HepG2 (cell line): ENCODE measurements around the gene ARHGAP10. TPM values are rescaled to one million over a fixed set of nuclear protein-coding genes. Genes with fewer than 3 reads are reported as not detected.
A peak's percentile ranks its signal among the peaks of the same experiment; 100 is the strongest.

Source experiments
- AGO1 ChIP-seq: fragments of 200-400 bp; formaldehyde crosslinking; IDR thresholded peaks from 2 replicates; pipeline ENCODE4 v1.6.1; 2017; ENCODE audit warnings: mild to moderate bottlenecking, low read depth, low read length, moderate library complexity; ENCODE audit not compliant: poor library complexity, severe bottlenecking
- ARID2 ChIP-seq: sonication (generic); formaldehyde crosslinking; IDR thresholded peaks from 2 replicates; pipeline ENCODE4 v1.8.1; 2022; ENCODE audit warnings: mild to moderate bottlenecking, missing genetic modification reagents, borderline replicate concordance
- CCAR2 ChIP-seq: fragments of 200-400 bp; formaldehyde crosslinking; optimal IDR thresholded peaks from 2 replicates; pipeline ENCODE3; 2018; ENCODE audit warnings: low read depth, mild to moderate bottlenecking, low read length, moderate library complexity
- HIVEP1 ChIP-seq: sonication (generic); formaldehyde crosslinking; IDR thresholded peaks from 2 replicates; pipeline ENCODE4 v1.4.0; 2020; ENCODE audit warnings: mild to moderate bottlenecking, missing genetic modification reagents
- HNF4G ChIP-seq, 2 experiments: sonication (generic) in 1 of 2; formaldehyde crosslinking in 1 of 2; IDR thresholded peaks; 2 replicates each; pipeline versions ENCODE4 v1.4.0 to v1.6.1; 2011 to 2020; ENCODE audit warnings: borderline replicate concordance in 2 of 2, low read depth in 2 of 2, mild to moderate bottlenecking in 2 of 2, low read length in 1 of 2, missing genetic modification reagents in 1 of 2, moderate library complexity in 1 of 2
- MAZ ChIP-seq, 2 experiments: sonication (generic) in 1 of 2; formaldehyde crosslinking in 1 of 2; IDR thresholded peaks; 2 replicates each; pipeline versions ENCODE4 v1.5.0 to v1.6.1; 2012 to 2020; ENCODE audit warnings: low read depth in 2 of 2, mild to moderate bottlenecking in 2 of 2, borderline replicate concordance in 1 of 2, improper control_type of control experiment in 1 of 2, low read length in 1 of 2, missing genetic modification reagents in 1 of 2, moderate library complexity in 1 of 2
- MYNN ChIP-seq: sonication (generic); formaldehyde crosslinking; IDR thresholded peaks from 2 replicates; pipeline ENCODE4 v1.4.0; 2020; ENCODE audit warnings: mild to moderate bottlenecking, low read depth, missing genetic modification reagents
- NFAT5 ChIP-seq: sonication (generic); formaldehyde crosslinking; IDR thresholded peaks from 2 replicates; pipeline ENCODE4 v1.4.0; 2020; ENCODE audit warnings: missing genetic modification reagents
- NFRKB ChIP-seq: fragments of 450-650 bp; IDR thresholded peaks from 2 replicates; pipeline ENCODE4 v1.6.1; 2017
- SIX1 ChIP-seq: sonication (generic); formaldehyde crosslinking; IDR thresholded peaks from 2 replicates; pipeline ENCODE4 v1.4.0; 2020; ENCODE audit warnings: missing genetic modification reagents, borderline replicate concordance
- ZC3H13 ChIP-seq: sonication (generic); formaldehyde crosslinking; IDR thresholded peaks from 2 replicates; pipeline ENCODE4 v1.8.1; 2023; ENCODE audit warnings: mild to moderate bottlenecking, missing genetic modification reagents, moderate library complexity
- ZMAT3 ChIP-seq: sonication (generic); formaldehyde crosslinking; conservative IDR thresholded peaks from 2 replicates; pipeline ENCODE4 v1.7.0; 2021; ENCODE audit warnings: missing genetic modification reagents
- ZNF18 ChIP-seq: sonication (generic); formaldehyde crosslinking; IDR thresholded peaks from 2 replicates; pipeline ENCODE4 v1.8.0; 2022; ENCODE audit warnings: mild to moderate bottlenecking, missing genetic modification reagents; ENCODE audit not compliant: insufficient replicate concordance
- ZNF276 ChIP-seq: sonication (generic); formaldehyde crosslinking; IDR thresholded peaks from 2 replicates; pipeline ENCODE4 v1.4.0; 2020; ENCODE audit warnings: mild to moderate bottlenecking, low read depth, missing genetic modification reagents
- ZNF329 ChIP-seq: sonication (generic); formaldehyde crosslinking; IDR thresholded peaks from 2 replicates; pipeline ENCODE4 v1.9.0; 2021; ENCODE audit warnings: low read depth, mild to moderate bottlenecking, missing genetic modification reagents
- ZNF337 ChIP-seq: sonication (generic); formaldehyde crosslinking; IDR thresholded peaks from 2 replicates; pipeline ENCODE4 v1.5.1; 2020; ENCODE audit warnings: missing genetic modification reagents, low read depth, mild to moderate bottlenecking, borderline replicate concordance
- ZNF878 ChIP-seq: sonication (generic); formaldehyde crosslinking; IDR thresholded peaks from 2 replicates; pipeline ENCODE4 v1.8.1; 2023; ENCODE audit warnings: mild to moderate bottlenecking, missing genetic modification reagents, moderate library complexity
- polyA plus RNA-seq, 8 experiments: library from polyadenylated mRNA; depleted of rRNA in 3 of 8; stranded (reverse) in 7 of 8; unstranded in 1 of 8; fragments of >200 nt; fragmentation: Illumina TruSeq in 4 of 8; extraction: Trizol in 4 of 8; gene quantifications; 2 replicates each; pipeline versions ENCODE4 v1.2.1 to v1.2.3, GENCODE V29; 2011 to 2016; ENCODE audit warnings: low read depth in 4 of 8, missing spikeins in 1 of 8, mixed read lengths in 1 of 8; ENCODE audit not compliant: insufficient read depth in 1 of 8
- total RNA-seq, 5 experiments: library from RNA; depleted of rRNA; stranded (reverse); fragments of >200 nt; fragmentation: Illumina TruSeq; extraction: Trizol; gene quantifications; 2 replicates each; pipeline ENCODE4 v1.2.3, GENCODE V29; 2016; ENCODE audit warnings: low read depth in 1 of 5

Gene ARHGAP10
- total and polyA plus RNA-seq, 2 of the 13 experiments (the other 11 are each of a cell fraction or from before 2014, with no cell fraction given), result 0.45 to 1.6 TPM

GRCh38 chr4:147683717-147684700, 47.9 kb upstream of the ARHGAP10 start, which contains the start of gene PRMT9 (continued):
- 0 out of 2 replicates have a peak, but pooled peaks have one; percentile 43 for TF ChIP-seq ZNF878 (CRISPR knock-in tag)
- no peak for TF ChIP-seq MYNN (CRISPR knock-in tag)
- TF ChIP-seq NFAT5, result peak; percentile 62
- no peak for TF ChIP-seq SIX1 (CRISPR knock-in tag)
- no peak; the same call in 1 of the 2 replicates for TF ChIP-seq ZMAT3 (CRISPR knock-in tag)
- TF ChIP-seq HIVEP1 (CRISPR knock-in tag), result peak; percentile 60
- TF ChIP-seq CCAR2, result no peak
- TF ChIP-seq ZC3H13 (CRISPR knock-in tag), result no peak
- no peak for TF ChIP-seq ZNF337 (CRISPR knock-in tag)
- TF ChIP-seq ZNF276, result peak; percentile 66; the same call in 1 of the 2 replicates
- peak; percentile 35; the same call in 1 of the 2 replicates for TF ChIP-seq ZNF329 (CRISPR knock-in tag)
- TF ChIP-seq MAZ (IDR thresholded peaks at IDR 0.05; ENCODE audit: borderline replicate concordance, low read depth, low read length), result no peak
- peak; percentile 59; the same call in 1 of the 2 replicates for TF ChIP-seq MAZ (CRISPR knock-in tag; IDR thresholded peaks at IDR 0.05; ENCODE audit: low read depth)
- TF ChIP-seq HNF4G (IDR thresholded peaks at IDR 0.05; ENCODE audit: borderline replicate concordance, low read depth, low read length), result no peak
- TF ChIP-seq HNF4G (CRISPR knock-in tag; IDR thresholded peaks at IDR 0.05; ENCODE audit: borderline replicate concordance, low read depth), result no peak
- TF ChIP-seq ZNF18 (CRISPR knock-in tag), result peak; percentile 73
- TF ChIP-seq AGO1, result no peak
- no peak for TF ChIP-seq NFRKB
- no peak for TF ChIP-seq ARID2 (CRISPR knock-in tag)
